IPS-20b (cell line): ENCODE measurements around the gene GSAP.
"Not testable (repeated sequence)": the region's sequence is repeated elsewhere in the genome, so short reads cannot be mapped to it uniquely, and the experiment has no call there.

Experiments used
- H3K27ac ChIP-seq: one replicate; pipeline ENCODE4 v1.5.1; 2013; ENCODE audit warnings: low read length
- H3K27me3 ChIP-seq: 2 replicates; pipeline ENCODE4 v1.6.1; 2013; ENCODE audit warnings: mild to moderate bottlenecking, low read length, inconsistent platforms; ENCODE audit not compliant: insufficient read depth
- H3K36me3 ChIP-seq: 2 replicates; pipeline ENCODE4 v1.6.1; 2013; ENCODE audit warnings: low read depth, mild to moderate bottlenecking, inconsistent platforms, low read length, moderate library complexity; ENCODE audit not compliant: insufficient read depth
- H3K4me1 ChIP-seq: 2 replicates; pipeline ENCODE4 v1.6.1; 2013; ENCODE audit warnings: mild to moderate bottlenecking, control low read depth, inconsistent platforms, low read length, moderate library complexity; ENCODE audit not compliant: insufficient read depth
- H3K4me3 ChIP-seq: 2 replicates; pipeline ENCODE4 v1.5.1; 2013; ENCODE audit warnings: mild to moderate bottlenecking, low read length, inconsistent platforms
- H3K9ac ChIP-seq: 2 replicates; pipeline ENCODE4 v1.6.1; 2013; ENCODE audit warnings: low read depth, mild to moderate bottlenecking, inconsistent platforms, low read length, moderate library complexity
- H3K9me3 ChIP-seq: 2 replicates; pipeline ENCODE4 v1.6.1; 2013; ENCODE audit warnings: mild to moderate bottlenecking, low read depth, low read length, inconsistent platforms; ENCODE audit not compliant: insufficient read depth

The GSAP gene

DNA sequence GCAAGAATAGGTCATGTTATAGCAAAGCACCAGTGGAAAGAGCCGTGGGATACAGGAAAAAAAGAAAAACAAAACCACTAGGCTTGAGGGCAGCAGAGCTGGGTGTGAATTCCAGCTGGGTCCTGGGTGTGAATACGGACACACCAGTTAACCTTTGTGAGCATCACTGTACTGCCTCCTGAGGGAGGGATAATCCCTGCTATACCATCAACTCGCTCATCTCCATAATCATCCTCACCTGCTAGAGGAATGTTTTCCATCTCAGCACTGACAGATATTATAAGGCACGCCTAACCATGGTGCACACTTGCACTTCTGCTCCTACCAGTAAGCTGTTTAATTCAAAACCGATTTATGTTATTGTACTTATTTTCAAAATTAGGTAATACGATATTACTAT, 62.2 kb downstream of the GSAP start:
- no peaks in the 10 kb centered on the region for H3K9me3 ChIP-seq
- H3K36me3 ChIP-seq = no peaks in the 10 kb centered on the region; the same call in 1 of the 2 replicates
- H3K4me1 ChIP-seq = peaks cover 12% of the 10 kb centered on the region; the same call in 1 of the 2 replicates
- no peaks in the 10 kb centered on the region for H3K27me3 ChIP-seq
- no peak overlapping the region for H3K4me3 ChIP-seq
- no peak overlapping the region for H3K9ac ChIP-seq
- no peak overlapping the region for H3K27ac ChIP-seq

- Histone ChIP-seq H3K4me3 (no peak overlapping the region), H3K27ac (no peak overlapping the region), H3K27me3 (no peaks in the 10 kb centered on the region), H3K9me3 (no peaks in the 10 kb centered on the region), H3K36me3 (no peaks in the 10 kb centered on the region; the same call in 1 of the 2 replicates), H3K4me1 (peaks cover 15% of the 10 kb centered on the region; the same call in 1 of the 2 replicates), H3K9ac (no peak overlapping the region)
Measured at GRCh38 chr7:77353407-77353721, 62.8 kb downstream of the GSAP start.

GRCh38 chr7:77352665-77353406, 63.3 kb downstream of the GSAP start:
- Histone ChIP-seq H3K4me3 (no peak overlapping the region), H3K9ac (no peak overlapping the region), H3K9me3 (no peaks in the 10 kb centered on the region), H3K27me3 (no peaks in the 10 kb centered on the region), H3K27ac (no peak overlapping the region), H3K36me3 (no peaks in the 10 kb centered on the region; the same call in 1 of the 2 replicates), H3K4me1 (peaks cover 15% of the 10 kb centered on the region; the same call in 1 of the 2 replicates)

- Histone ChIP-seq H3K4me1 (peaks cover 15% of the 10 kb centered on the region; the same call in 1 of the 2 replicates), H3K36me3 (no peaks in the 10 kb centered on the region; the same call in 1 of the 2 replicates), H3K4me3 (no peak overlapping the region), H3K9me3 (no peaks in the 10 kb centered on the region), H3K9ac (no peak overlapping the region), H3K27me3 (no peaks in the 10 kb centered on the region), H3K27ac (no peak overlapping the region)
Measured at GRCh38 chr7:77351539-77352004, 64.6 kb downstream of the GSAP start.

- Histone ChIP-seq H3K9ac (no peak overlapping the region), H3K36me3 (no peaks in the 10 kb centered on the region; the same call in 1 of the 2 replicates)
Measured at GRCh38 chr7:77349141-77349540, 67.0 kb downstream of the GSAP start.

GRCh38 chr7:77348371-77348813, 67.8 kb downstream of the GSAP start:
- Histone ChIP-seq H3K4me1 (peaks cover 15% of the 10 kb centered on the region; the same call in 1 of the 2 replicates), H3K4me3 (no peak overlapping the region), H3K9me3 (no peaks in the 10 kb centered on the region), H3K36me3 (no peaks in the 10 kb centered on the region; the same call in 1 of the 2 replicates), H3K27ac (no peak overlapping the region), H3K9ac (no peak overlapping the region), H3K27me3 (no peaks in the 10 kb centered on the region)

More at GRCh38 chr7:77349141-77349540, 67.0 kb downstream of the GSAP start:
- no peak overlapping the region for H3K27ac ChIP-seq
- no peaks in the 10 kb centered on the region for H3K9me3 ChIP-seq
- no peak overlapping the region for H3K4me3 ChIP-seq
- no peaks in the 10 kb centered on the region for H3K27me3 ChIP-seq
- H3K4me1 ChIP-seq = peaks cover 15% of the 10 kb centered on the region; the same call in 1 of the 2 replicates

DNA sequence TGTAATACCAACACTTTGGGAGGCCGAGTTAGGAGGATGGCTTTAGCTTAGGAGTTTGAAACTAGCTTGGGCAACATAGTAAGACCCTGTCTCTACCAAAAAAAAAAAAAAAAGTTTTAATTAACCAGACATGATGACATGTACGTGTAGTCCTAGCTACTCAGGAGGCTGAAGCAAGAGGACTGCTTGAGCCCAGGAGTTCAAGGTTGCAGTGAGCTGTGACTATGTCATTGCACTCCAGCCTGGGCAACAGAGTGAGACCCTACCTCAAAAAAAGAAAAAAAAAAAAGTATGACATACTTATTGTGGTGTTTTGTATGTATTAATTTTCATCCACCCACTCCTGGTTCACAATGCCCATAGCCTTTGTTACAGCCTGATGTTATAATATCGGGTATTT, 69.7 kb downstream of the GSAP start:
- H3K4me1 ChIP-seq = peaks cover 9% of the 10 kb centered on the region; the same call in 1 of the 2 replicates
- no peaks in the 10 kb centered on the region for H3K9me3 ChIP-seq
- no peak overlapping the region for H3K4me3 ChIP-seq
- no peak overlapping the region for H3K27ac ChIP-seq
- H3K36me3 ChIP-seq = no peaks in the 10 kb centered on the region
- no peaks in the 10 kb centered on the region for H3K27me3 ChIP-seq
- H3K9ac ChIP-seq = no peak overlapping the region

GRCh38 chr7:77345426-77345825, 70.7 kb downstream of the GSAP start:
- H3K9me3 ChIP-seq, H3K4me1 ChIP-seq, H3K27me3 ChIP-seq, H3K36me3 ChIP-seq, H3K27ac ChIP-seq, H3K9ac ChIP-seq, H3K4me3 ChIP-seq: not testable (repeated sequence)

DNA sequence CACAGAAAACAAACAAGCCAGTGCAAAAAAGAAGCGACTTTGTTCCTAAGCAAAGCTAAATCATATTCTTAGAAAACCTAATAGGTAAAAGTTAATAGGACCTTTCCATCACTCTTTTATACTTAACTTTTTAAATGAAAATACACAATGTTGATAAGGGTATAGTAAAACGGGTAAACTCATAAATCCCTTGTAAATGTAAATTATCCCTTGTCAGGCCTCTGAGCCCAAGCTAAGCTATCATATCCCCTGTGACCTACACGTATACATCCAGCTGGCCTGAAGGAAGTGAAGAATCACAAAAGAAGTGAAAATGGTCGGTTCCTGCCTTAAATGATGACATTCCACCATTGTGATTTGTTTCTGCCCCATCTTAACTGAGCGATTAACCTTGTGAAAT, 76.4 kb downstream of the GSAP start:
- Histone ChIP-seq H3K9ac (no peak overlapping the region), H3K4me3 (no peak overlapping the region), H3K4me1 (no peaks in the 10 kb centered on the region), H3K27ac (no peak overlapping the region), H3K9me3 (no peaks in the 10 kb centered on the region), H3K27me3 (no peaks in the 10 kb centered on the region), H3K36me3 (no peaks in the 10 kb centered on the region)

DNA sequence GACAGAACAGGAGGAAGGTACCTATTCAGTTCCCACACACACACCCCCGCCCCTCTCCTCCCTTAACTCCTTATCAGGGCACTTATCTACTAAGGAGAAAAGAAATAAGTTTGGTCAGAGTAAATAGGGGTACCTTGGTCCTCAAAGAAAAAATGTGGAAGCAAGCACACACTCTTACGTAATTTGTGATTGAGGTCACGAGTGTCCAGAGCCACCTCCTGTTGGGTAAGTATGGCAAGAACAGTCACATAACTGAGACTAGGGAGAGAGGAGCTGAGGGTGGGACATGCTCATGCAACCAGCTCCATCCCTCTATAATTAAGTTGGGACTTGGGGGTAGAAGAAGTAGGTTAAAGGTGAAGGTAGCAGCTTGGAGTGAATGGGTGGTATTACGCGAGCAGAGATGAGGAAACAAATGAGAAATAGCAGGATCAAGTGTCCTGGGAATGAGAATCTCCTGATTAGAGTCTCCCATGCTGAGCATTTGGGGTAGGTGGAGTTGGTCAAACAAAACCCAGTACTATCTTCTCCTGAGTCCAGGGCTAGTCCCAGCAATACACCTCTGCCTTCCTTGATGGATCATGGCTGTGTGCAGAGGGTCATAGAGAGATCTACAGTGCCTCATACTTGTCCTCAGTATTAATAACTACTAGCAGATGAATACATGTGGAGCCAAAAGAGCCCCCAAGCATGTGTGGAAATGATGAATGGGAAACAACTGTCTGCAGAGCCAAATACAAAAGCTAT, 77.1 kb downstream of the GSAP start:
- no peak overlapping the region for H3K4me3 ChIP-seq
- no peaks in the 10 kb centered on the region for H3K4me1 ChIP-seq
- H3K27ac ChIP-seq = no peak overlapping the region
- H3K36me3 ChIP-seq = no peaks in the 10 kb centered on the region
- no peaks in the 10 kb centered on the region for H3K27me3 ChIP-seq
- no peak overlapping the region for H3K9ac ChIP-seq
- no peaks in the 10 kb centered on the region for H3K9me3 ChIP-seq

- no peak overlapping the region for H3K4me3 ChIP-seq
- H3K9me3 ChIP-seq = no peaks in the 10 kb centered on the region
- H3K9ac ChIP-seq = no peak overlapping the region
- no peak overlapping the region for H3K27ac ChIP-seq
- no peaks in the 10 kb centered on the region for H3K36me3 ChIP-seq
- H3K4me1 ChIP-seq = no peaks in the 10 kb centered on the region
- no peaks in the 10 kb centered on the region for H3K27me3 ChIP-seq
Measured at GRCh38 chr7:77338260-77338659, 77.9 kb downstream of the GSAP start.
